ENCODE data around the gene TRIM72.

GRCh38 chr16:31221357-31222160 lies 7.6 kb downstream of the TRIM72 start:
- TF ChIP-seq POLR2A (IDR thresholded peaks at IDR 0.05) (no peak), CTCF (IDR thresholded peaks at IDR 0.05) (no peak)
